NCI-H2196 (cell line): ENCODE measurements around the gene APBB2.
A peak's percentile ranks its signal among the peaks of the same experiment; 100 is the strongest.

Experiments used
- DNase-seq: peaks from one replicate; lab custom pipeline; 2025; ENCODE audit not compliant: unreplicated experiment; lab: John Stamatoyannopoulos, UW

Gene APBB2

DNA sequence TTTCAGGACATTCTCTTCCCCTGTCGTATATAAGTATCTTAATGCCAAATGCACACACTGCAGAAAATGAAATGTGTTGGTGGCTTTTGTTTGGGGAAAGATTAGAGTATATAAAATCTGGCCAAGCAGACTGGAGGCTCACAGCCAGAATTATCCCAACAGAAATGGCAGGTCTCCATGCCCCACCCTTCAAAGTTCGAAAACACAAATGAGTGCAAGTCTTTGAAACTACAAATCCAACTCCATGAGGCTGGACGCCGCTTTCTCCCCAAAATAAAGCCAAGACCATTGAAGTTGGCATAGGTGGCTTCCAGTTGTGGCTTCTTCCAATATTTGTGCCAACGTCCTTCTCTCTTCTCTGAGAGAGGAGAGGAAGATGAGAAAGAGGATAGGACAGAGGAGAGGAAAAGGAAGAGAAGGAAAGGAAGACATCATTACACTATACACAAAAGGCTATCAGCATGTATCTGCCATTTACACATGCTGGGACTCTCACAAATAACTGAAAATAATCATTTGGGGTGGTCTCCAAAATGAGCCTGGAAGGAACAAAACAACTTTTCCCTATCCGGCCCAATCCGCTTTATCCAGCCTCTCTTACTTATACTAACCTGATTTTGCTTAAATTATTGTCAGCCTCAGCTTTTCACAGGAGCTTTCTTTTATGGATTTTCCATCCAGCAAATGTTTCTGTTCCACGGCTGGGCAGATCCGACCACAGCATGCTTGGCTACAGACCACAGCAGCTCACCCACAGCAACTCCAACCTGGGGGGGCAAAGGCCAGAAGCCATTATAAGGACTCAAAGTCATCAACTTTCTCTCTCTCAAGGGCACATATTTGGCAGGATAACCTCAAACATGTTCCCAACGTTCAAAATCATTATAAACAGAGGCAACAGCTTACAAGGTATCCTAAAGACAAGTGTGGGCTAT is 71.7 kb downstream of the APBB2 start:
- no peak for DNase-seq

- no peak for DNase-seq
Observed at GRCh38 chr4:41141900-41142299, 72.4 kb downstream of the APBB2 start.

DNA sequence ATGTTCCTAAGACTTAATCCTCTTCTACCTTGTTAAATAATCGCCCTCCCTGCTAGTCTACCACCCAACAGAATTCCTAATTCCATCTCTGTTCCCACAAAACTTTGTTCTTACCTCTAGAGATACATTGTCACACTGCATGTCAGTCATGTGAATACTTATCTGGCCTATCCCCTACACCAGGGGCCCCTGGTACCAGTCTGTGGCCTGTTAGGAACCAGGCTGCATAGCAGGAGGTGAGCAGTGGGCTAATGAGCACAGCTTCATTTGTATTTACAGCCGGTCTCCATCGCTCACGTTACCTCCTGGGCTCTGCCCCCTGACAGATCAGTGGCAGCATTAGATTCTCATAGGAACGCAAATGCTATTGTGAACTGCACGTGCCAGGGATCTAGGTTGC is 73.9 kb downstream of the APBB2 start:
- DNase-seq: no peak

GRCh38 chr4:41137879-41138278 is 76.5 kb downstream of the APBB2 start:
- DNase-seq: no peak

DNA sequence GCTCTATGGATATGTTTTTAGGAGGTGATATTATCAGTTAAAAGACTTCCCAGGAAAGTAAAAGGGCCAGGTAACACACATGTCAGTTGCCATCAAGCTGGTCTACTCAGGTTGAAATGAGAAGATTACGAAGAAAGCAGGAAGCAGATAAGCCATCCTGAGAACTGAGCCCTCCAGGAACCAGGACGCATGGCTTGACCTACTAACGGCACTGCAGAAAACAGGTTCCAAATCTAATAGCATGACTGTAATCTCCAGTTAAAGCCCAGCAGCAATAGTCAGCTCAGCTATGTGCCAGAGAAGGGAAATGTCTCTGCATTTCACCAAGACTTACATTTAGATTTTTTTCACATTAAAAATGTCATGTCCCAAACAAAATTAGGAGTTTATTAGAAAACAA is 77.9 kb downstream of the APBB2 start:
- DNase-seq: no peak

GRCh38 chr4:41135801-41136200 is 78.5 kb downstream of the APBB2 start:
- no peak for DNase-seq

- no peak for DNase-seq
Observed at GRCh38 chr4:41134581-41134980, 79.8 kb downstream of the APBB2 start.

DNA sequence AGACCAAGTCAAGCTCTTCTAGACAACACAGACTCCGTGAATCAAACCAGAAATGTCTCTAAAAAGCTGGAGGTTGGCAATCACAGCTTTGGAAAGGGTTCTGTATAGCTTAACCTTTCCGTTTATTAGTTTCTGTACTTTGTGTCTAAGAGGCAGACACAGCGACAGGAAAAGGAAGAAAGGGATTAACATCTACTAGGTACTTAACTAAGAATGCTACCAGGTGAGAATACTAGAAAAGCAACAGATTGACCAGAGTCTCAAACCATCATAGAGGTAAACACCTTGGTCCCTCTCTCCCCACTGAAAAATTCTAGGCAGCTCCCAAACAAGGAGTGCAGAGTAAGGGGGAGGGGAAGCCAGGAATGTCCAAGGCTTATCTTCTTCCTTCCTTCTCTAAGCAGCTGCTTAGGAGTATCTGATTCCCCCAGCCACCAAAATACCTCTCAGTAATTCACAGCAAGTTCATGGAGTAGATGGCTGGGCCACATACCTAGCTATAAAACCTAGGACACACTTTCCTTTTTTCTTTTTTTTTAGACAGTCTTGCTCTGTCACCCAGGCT is 80.8 kb downstream of the APBB2 start:
- DNase-seq: no peak

DNA sequence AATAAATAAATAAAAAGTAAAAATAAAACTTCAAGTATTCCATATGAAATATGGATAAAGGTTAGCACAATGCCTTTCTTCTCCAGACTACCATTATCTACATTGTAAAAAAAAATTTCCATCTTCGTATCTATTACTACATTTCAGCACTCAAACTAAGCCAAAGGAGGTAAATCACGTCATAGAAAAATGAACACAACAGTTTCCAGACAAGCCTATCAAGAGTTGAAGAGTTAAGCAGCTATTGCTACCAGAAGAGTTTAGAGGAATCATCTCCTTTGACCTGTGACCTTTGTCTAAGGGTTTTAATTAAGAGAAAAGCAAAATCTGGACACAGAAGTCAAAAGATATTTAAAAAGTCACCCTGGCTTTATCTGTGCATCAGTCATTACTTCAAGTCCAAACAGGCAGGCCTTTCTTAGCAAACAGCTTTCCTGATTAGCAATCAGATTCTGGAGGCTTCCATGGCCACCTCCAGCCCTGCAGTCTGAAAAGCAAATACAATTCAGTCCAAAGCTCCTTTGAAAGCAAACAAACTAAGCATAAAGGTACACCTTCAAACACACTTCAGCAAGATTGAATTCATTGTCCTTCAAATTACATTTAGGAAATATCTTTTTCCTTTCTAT is 82.2 kb downstream of the APBB2 start:
- DNase-seq: no peak

DNA sequence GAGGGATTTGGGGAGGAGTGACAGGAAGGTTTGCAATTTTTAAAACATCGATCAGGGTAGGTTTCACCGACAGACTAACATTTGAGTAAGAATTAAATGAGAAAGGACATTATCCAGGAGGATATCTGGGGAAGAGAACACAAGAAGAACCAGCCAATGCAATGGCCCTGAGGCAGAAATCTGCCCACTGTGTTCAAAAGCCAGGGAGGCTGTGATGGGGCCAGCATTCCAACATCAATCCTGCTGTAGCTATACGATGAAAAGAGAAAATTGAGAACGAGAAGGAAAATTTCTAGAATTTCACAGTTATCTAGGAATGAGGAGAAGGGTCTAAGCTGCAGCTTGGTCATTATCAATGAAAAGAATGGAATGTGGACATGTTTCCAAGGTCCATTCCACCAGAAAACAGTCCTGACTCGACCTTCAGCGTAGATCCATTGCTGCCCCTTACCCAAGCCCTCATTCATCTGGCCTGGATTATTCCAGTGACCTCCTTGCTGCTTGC is 84.4 kb downstream of the APBB2 start:
- no peak for DNase-seq

GRCh38 chr4:41129128-41129754 is 85.1 kb downstream of the APBB2 start:
- DNase-seq: peak; percentile 51

GRCh38 chr4:41125558-41126311 is 88.6 kb downstream of the APBB2 start:
- no peak for DNase-seq

- no peak for DNase-seq
Observed at GRCh38 chr4:41124916-41125548, 89.3 kb downstream of the APBB2 start.

DNA sequence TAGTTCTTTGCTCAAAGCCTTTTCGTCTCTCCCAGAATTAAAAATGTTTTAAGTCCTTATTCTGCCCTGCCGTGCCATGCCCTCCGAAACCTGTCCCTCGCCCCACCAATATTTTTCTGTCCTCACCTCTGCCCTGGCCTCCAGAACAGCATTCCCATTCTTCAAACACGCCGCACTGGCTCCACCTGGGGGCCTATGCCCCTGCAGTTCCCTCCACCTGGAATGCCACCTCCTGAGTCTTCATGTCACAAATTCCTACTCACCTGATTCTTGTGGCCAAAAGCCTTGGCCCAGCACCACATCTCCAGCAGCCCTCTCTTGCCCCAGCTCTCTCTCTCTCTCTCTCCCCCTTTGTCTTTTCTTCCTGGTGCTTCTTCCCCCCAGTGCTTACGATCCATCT is 91.6 kb downstream of the APBB2 start:
- DNase-seq: no peak

DNA sequence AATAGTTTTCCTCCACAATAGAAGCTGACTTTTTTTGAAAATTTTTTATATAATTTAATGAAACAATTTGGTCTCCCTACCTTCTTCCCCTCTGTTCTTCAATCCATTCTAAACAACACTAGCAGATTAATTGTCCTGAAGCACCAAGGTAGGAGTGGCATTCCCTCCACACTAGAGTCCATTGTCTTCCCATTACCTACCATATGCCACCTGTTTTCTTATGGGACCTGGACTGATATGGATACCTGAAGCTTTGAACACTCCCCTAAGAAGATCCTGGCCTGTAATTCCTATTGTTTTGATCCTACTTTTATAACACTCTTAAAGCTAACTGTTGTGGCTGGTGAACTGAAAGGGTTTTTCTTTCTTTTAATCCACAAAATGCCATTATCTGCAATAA is 92.0 kb downstream of the APBB2 start:
- no peak for DNase-seq

DNA sequence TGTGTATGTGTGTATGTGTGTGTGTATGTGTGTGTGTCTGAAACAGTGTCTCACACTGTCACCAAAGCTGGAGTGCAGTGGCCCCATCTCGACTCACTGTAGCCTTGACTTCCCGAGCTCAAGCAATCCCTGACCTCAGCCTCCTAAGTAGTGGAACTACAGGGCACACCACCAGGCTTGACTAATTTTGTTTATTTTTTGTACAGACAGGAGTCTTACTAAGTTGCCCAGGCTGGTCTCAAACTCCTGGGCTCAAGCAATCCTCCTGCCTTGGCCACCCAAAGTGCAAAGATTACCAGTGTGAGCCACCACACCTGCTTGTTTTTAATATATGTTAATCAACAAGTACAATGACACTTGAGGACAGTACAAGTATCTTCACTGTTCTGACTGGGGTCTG is 92.4 kb downstream of the APBB2 start:
- no peak for DNase-seq

DNA sequence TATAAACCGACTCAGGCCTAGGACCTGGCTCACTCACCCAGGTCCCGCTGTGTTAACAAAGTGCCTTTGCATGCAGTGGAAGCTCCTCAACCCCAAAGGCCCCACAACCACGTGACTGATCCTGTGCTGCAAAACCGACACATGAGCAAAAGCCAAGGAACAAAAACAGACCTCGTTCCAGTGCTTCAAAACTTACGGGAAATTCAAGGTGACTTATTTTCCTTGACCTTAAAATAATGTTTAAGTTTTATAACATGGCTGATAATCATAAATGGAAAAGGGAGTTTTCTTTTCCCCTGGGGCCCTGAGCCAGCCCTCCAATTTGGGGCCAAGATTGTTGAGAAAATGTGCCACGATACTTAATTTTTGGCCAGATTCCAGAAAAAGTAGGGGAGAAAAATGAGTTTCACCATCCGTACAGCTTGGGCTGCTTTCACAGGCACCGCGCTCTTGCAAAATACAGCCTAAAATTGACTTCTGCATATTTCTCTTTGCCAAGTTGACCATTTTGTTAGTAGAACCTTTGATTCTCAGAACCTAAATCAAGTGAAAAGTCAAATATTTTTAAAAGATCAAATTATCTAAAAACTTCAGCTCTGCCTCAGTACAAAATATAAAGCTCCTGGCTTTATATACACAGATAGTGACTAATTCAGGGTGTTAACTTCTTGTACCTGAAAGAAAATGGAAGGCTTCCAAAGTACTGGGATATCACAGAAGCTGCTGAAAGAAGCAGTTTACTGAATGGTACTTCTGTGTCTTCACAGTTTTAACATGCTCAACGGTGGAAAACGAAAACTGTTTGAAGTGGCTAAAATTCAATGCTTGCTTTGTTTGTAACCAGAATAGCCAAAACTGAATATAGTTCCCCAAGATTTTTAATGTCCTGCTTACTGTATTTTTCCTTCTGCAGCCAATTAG is 93.8 kb downstream of the APBB2 start:
- DNase-seq: no peak

- DNase-seq: no peak
Observed at GRCh38 chr4:41119867-41120295, 94.5 kb downstream of the APBB2 start.

DNA sequence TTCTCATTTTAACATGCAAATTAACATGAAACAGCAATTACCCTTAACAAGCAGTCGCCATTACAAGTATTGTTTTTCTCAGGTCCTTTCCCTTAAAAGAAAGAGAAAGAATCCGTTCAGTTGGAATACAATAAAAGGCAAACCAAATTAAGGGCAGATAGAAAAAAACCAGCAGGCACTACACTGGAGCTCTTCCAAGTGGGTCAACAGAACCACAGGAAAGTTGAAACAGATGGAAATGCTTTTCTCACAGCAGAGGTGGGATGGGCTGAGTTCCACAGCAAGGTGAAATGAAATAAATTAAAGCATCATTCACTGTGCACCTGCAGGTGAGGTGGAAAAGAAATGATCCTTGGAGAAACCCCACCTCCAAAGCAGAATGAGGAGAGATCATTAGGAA is 102.6 kb downstream of the APBB2 start:
- no peak for DNase-seq
